Panc1 (cell line): ENCODE data around the gene VSTM2L. TPM values are rescaled to one million over a fixed set of nuclear protein-coding genes. Genes with fewer than 3 reads are reported as not detected.

Source experiments
- ATAC-seq: fragments of 200-7000 bp; cut with Tn5 transposase; 2 replicates; pipeline ENCODE4 v1.9.1; 2020; ENCODE audit warnings: mild to moderate bottlenecking, moderate library complexity
- BruUV-seq: library from RNA; stranded (reverse); fragments of 400-500 nt; replicated peaks from 2 replicates; lab custom pipeline; 2021; lab: Mats Ljungman, UMichigan
- CTCF ChIA-PET: fragments of 300-600 bp; sonication (Branson Sonifier 250); formaldehyde crosslinking; loops from one replicate; lab custom pipeline; 2022; ENCODE audit warnings: antibody characterized with exemption; lab: Charles Lee
- POLR2A ChIA-PET: fragments of 300-600 bp; sonication (Branson Sonifier 250); formaldehyde crosslinking; loops from one replicate; lab custom pipeline; 2022; ENCODE audit warnings: antibody characterized with exemption; lab: Charles Lee
- DNase-seq: peaks from one replicate; pipeline ENCODE4 v3.0.0-alpha.2; 2010; ENCODE audit warnings: low read depth, low spot score
- H3K27ac ChIP-seq: 2 replicates; pipeline ENCODE4 v1.5.1; 2011; ENCODE audit warnings: mild to moderate bottlenecking, low read length, inconsistent platforms
- H3K27me3 ChIP-seq: fragments of 200-500 bp; sonication (Bioruptor generic); 2 replicates; pipeline ENCODE4 v1.6.0; 2014; ENCODE audit warnings: low read length, inconsistent platforms; ENCODE audit not compliant: control insufficient read depth, insufficient read depth
- H3K36me3 ChIP-seq: fragments of 200-500 bp; sonication (Bioruptor generic); 2 replicates; pipeline ENCODE4 v1.5.1; 2014; ENCODE audit warnings: inconsistent platforms, mild to moderate bottlenecking, low read length, moderate library complexity; ENCODE audit not compliant: control insufficient read depth, insufficient read depth
- H3K4me1 ChIP-seq: 2 replicates; pipeline ENCODE4 v1.5.1; 2011; ENCODE audit warnings: inconsistent platforms, mild to moderate bottlenecking, low read length, moderate library complexity; ENCODE audit not compliant: control insufficient read depth, insufficient read depth
- H3K4me3 ChIP-seq, 2 experiments: 2 replicates each; pipeline ENCODE4 v1.5.1; 2011 to 2012; ENCODE audit warnings: low read depth in 2 of 2, low read length in 2 of 2, mild to moderate bottlenecking in 2 of 2, inconsistent platforms in 1 of 2, moderate library complexity in 1 of 2
- H3K9me3 ChIP-seq: fragments of 200-500 bp; sonication (Bioruptor generic); 2 replicates; pipeline ENCODE4 v1.5.1; 2014; ENCODE audit warnings: low read depth, mild to moderate bottlenecking, inconsistent platforms, low read length, moderate library complexity; ENCODE audit not compliant: control insufficient read depth, insufficient read depth
- POLR2AphosphoS5 ChIP-seq: IDR thresholded peaks from 2 replicates; pipeline ENCODE4 v1.6.1; 2012; ENCODE audit warnings: mild to moderate bottlenecking, low read depth, low read length, moderate library complexity
- SIN3A ChIP-seq: IDR thresholded peaks from 2 replicates; pipeline ENCODE4 v1.6.1; 2012; ENCODE audit warnings: low read depth, mild to moderate bottlenecking, low read length, moderate library complexity, borderline replicate concordance; ENCODE audit not compliant: insufficient read depth
- TCF7L2 ChIP-seq: IDR thresholded peaks from 2 replicates; pipeline ENCODE4 v1.6.1; 2011; ENCODE audit warnings: mild to moderate bottlenecking, low read depth, low read length, inconsistent platforms
- in situ Hi-C: cut with HindIII; loops from 2 replicates; pipeline ENCODE4 v1.10.0; 2016; ENCODE audit warnings: low sequenced_read_pairs, low pct_unique_long_range_greater_than_20kb
- intact Hi-C: fragments of 100-400 bp; cut with micrococcal nuclease; formaldehyde crosslinking; loops from one replicate; pipeline ENCODE4 v1.10.0; 2022; ENCODE audit not compliant: unreplicated experiment
- total RNA-seq: library from RNA; stranded (reverse); gene quantifications from one replicate; pipeline ENCODE4 v1.2.1, GENCODE V29; 2021; ENCODE audit not compliant: unreplicated experiment
- TF ChIP-seq, protein P1 (sequence below): fragments of 450-650 bp; IDR thresholded peaks from 2 replicates; pipeline ENCODE4 v1.5.1; 2017; ENCODE audit warnings: mild to moderate bottlenecking
- TF ChIP-seq, protein P2 (sequence below), 2 experiments: IDR thresholded peaks; 2 replicates each; pipeline ENCODE4 v1.6.1; 2011 to 2012; ENCODE audit warnings: low read depth in 2 of 2, control low read depth in 1 of 2, low read length in 1 of 2, mild to moderate bottlenecking in 1 of 2, moderate library complexity in 1 of 2; ENCODE audit not compliant: insufficient read depth in 1 of 2

Gene VSTM2L
- total RNA-seq, 1 experiment from 2014 or later = 16.0 TPM

DNA sequence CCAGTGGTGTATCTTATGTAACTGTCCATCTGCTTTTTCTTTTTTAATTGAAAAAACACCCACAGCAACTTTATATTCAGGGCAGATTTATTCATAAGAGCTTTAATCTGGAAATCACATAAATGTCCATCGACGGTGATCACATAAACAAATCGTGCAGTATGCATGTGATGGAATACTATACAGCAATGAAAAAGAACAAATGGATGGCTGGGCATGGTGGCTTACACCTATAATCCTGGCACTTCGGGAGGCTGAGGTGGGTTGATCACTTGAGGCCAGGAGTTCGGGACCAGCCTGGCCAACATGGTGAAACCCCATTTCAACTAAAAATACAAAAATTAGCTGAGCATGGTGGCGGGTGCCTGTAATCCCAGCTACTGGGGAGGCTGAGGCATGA is 39.1 kb downstream of the VSTM2L start:
- Histone ChIP-seq H3K4me1 (peaks cover 7% of the 10 kb centered on the region), H3K9me3 (no peaks in the 10 kb centered on the region), H3K27ac (no peak overlapping the region), H3K4me3 (no peak overlapping the region), H3K27me3 (no peaks in the 10 kb centered on the region), H3K36me3 (no peaks in the 10 kb centered on the region)
- ChIA-PET POLR2A (no interaction called here), CTCF (no interaction called here)
- DNase-seq = no peak
- in situ Hi-C loops = no loop called here
- ATAC-seq = no peak
- intact Hi-C loops = no loop called here
- no TSS peak for BruUV-seq
- TF ChIP-seq, protein P1, sequence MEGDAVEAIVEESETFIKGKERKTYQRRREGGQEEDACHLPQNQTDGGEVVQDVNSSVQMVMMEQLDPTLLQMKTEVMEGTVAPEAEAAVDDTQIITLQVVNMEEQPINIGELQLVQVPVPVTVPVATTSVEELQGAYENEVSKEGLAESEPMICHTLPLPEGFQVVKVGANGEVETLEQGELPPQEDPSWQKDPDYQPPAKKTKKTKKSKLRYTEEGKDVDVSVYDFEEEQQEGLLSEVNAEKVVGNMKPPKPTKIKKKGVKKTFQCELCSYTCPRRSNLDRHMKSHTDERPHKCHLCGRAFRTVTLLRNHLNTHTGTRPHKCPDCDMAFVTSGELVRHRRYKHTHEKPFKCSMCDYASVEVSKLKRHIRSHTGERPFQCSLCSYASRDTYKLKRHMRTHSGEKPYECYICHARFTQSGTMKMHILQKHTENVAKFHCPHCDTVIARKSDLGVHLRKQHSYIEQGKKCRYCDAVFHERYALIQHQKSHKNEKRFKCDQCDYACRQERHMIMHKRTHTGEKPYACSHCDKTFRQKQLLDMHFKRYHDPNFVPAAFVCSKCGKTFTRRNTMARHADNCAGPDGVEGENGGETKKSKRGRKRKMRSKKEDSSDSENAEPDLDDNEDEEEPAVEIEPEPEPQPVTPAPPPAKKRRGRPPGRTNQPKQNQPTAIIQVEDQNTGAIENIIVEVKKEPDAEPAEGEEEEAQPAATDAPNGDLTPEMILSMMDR = no peak
- TF ChIP-seq TCF7L2 (no peak), SIN3A (no peak), POLR2AphosphoS5 (no peak)
- TF ChIP-seq, protein P2, sequence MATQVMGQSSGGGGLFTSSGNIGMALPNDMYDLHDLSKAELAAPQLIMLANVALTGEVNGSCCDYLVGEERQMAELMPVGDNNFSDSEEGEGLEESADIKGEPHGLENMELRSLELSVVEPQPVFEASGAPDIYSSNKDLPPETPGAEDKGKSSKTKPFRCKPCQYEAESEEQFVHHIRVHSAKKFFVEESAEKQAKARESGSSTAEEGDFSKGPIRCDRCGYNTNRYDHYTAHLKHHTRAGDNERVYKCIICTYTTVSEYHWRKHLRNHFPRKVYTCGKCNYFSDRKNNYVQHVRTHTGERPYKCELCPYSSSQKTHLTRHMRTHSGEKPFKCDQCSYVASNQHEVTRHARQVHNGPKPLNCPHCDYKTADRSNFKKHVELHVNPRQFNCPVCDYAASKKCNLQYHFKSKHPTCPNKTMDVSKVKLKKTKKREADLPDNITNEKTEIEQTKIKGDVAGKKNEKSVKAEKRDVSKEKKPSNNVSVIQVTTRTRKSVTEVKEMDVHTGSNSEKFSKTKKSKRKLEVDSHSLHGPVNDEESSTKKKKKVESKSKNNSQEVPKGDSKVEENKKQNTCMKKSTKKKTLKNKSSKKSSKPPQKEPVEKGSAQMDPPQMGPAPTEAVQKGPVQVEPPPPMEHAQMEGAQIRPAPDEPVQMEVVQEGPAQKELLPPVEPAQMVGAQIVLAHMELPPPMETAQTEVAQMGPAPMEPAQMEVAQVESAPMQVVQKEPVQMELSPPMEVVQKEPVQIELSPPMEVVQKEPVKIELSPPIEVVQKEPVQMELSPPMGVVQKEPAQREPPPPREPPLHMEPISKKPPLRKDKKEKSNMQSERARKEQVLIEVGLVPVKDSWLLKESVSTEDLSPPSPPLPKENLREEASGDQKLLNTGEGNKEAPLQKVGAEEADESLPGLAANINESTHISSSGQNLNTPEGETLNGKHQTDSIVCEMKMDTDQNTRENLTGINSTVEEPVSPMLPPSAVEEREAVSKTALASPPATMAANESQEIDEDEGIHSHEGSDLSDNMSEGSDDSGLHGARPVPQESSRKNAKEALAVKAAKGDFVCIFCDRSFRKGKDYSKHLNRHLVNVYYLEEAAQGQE (IDR thresholded peaks at IDR 0.05; ENCODE audit: insufficient read depth in 1 of 2, low read depth in 2 of 2, low read length in 1 of 2) = no peak

DNA sequence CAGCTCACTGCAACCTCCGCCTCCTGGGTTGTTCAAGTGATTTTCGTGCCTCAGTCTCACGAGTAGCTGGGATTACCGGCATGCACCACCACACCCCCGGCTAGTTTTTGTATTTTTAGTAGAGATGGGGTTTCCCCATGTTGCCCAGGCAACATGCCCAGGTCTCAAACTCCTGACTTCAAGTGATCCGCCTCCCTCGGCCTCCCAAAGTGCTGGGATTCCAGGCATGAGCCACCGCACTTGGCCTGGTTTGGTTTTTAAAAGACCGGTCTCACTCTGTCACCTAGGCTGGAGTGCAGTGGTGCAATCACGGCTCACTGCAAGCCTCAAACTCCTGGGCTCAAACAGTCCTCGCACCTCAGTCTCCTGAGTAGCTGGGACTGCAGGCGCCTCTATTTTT is 40.1 kb downstream of the VSTM2L start:
- TF ChIP-seq TCF7L2 = no peak
- in situ Hi-C loops (no loop called here), intact Hi-C loops (no loop called here)
- ChIA-PET CTCF (no interaction called here), POLR2A (interaction anchor here (0.6 to 0.8 kb wide), 2 partner anchors 188 to 880 kb away, joined by 3 to 10 read pairs; no protein-coding TSS in a partner anchor)
- DNase-seq (no peak), ATAC-seq (no peak)
- H3K36me3 ChIP-seq = no peaks in the 10 kb centered on the region
- H3K4me1 ChIP-seq = peaks cover 7% of the 10 kb centered on the region
- H3K27ac ChIP-seq = no peak overlapping the region
- H3K4me3 ChIP-seq = no peak overlapping the region
- no peaks in the 10 kb centered on the region for H3K27me3 ChIP-seq
- no TSS peak for BruUV-seq
- H3K9me3 ChIP-seq = no peaks in the 10 kb centered on the region
